ENCODE results near the gene SUN1. TPM values are rescaled to one million over a fixed set of nuclear protein-coding genes. Genes with fewer than 3 reads are reported as not detected.
"Not testable (repeated sequence)": the region's sequence is repeated elsewhere in the genome, so short reads cannot be mapped to it uniquely, and the experiment has no call there.

SUN1 gene
- total RNA-seq, 1 donor from 2014 or later, result 150 TPM

GRCh38 chr7:801940-802381, 30.3 kb upstream of the SUN1 start:
- no peaks in the 10 kb centered on the region for H3K27me3 Mint-ChIP-seq (ENCODE audit: unreplicated experiment)
- H3K9me3 Mint-ChIP-seq (ENCODE audit: unreplicated experiment), result no peaks in the 10 kb centered on the region
- peaks cover 11% of the 10 kb centered on the region for H3K36me3 Mint-ChIP-seq (ENCODE audit: low read depth, unreplicated experiment)
- H3K27ac Mint-ChIP-seq (ENCODE audit: unreplicated experiment), result no peak overlapping the region
- no peak for DNase-seq (ENCODE audit: low spot score)
- no peak overlapping the region for H3K4me3 Mint-ChIP-seq (ENCODE audit: unreplicated experiment)
- H3K4me1 Mint-ChIP-seq (ENCODE audit: unreplicated experiment), result peaks cover 3% of the 10 kb centered on the region
- TF ChIP-seq, protein P1, sequence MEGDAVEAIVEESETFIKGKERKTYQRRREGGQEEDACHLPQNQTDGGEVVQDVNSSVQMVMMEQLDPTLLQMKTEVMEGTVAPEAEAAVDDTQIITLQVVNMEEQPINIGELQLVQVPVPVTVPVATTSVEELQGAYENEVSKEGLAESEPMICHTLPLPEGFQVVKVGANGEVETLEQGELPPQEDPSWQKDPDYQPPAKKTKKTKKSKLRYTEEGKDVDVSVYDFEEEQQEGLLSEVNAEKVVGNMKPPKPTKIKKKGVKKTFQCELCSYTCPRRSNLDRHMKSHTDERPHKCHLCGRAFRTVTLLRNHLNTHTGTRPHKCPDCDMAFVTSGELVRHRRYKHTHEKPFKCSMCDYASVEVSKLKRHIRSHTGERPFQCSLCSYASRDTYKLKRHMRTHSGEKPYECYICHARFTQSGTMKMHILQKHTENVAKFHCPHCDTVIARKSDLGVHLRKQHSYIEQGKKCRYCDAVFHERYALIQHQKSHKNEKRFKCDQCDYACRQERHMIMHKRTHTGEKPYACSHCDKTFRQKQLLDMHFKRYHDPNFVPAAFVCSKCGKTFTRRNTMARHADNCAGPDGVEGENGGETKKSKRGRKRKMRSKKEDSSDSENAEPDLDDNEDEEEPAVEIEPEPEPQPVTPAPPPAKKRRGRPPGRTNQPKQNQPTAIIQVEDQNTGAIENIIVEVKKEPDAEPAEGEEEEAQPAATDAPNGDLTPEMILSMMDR (IDR thresholded peaks at IDR 0.05; ENCODE audit: unreplicated experiment), result no peak

- TF ChIP-seq, protein P1 (IDR thresholded peaks at IDR 0.05; ENCODE audit: unreplicated experiment), result no peak
- H3K9me3 Mint-ChIP-seq (ENCODE audit: unreplicated experiment), result no peaks in the 10 kb centered on the region
- no peak for DNase-seq (ENCODE audit: low spot score)
- H3K27ac Mint-ChIP-seq (ENCODE audit: unreplicated experiment), result peak overlapping the region; percentile 37
- peak overlapping the region; percentile 37 for H3K4me3 Mint-ChIP-seq (ENCODE audit: unreplicated experiment)
- peaks cover 5% of the 10 kb centered on the region for H3K36me3 Mint-ChIP-seq (ENCODE audit: low read depth, unreplicated experiment)
- H3K4me1 Mint-ChIP-seq (ENCODE audit: unreplicated experiment), result peaks cover 3% of the 10 kb centered on the region
- no peaks in the 10 kb centered on the region for H3K27me3 Mint-ChIP-seq (ENCODE audit: unreplicated experiment)
These were observed 29.6 kb upstream of the SUN1 start for GRCh38 chr7:802500-803242.

- Mint-ChIP-seq H3K4me1 (ENCODE audit: unreplicated experiment) (peaks cover 3% of the 10 kb centered on the region), H3K4me3 (ENCODE audit: unreplicated experiment) (no peak overlapping the region), H3K27ac (ENCODE audit: unreplicated experiment) (no peak overlapping the region), H3K9me3 (ENCODE audit: unreplicated experiment) (no peaks in the 10 kb centered on the region), H3K36me3 (ENCODE audit: low read depth, unreplicated experiment) (peaks cover 9% of the 10 kb centered on the region), H3K27me3 (ENCODE audit: unreplicated experiment) (no peaks in the 10 kb centered on the region)
- TF ChIP-seq, protein P1 (IDR thresholded peaks at IDR 0.05; ENCODE audit: unreplicated experiment), result no peak
- DNase-seq (ENCODE audit: low spot score), result no peak
These were observed 29.0 kb upstream of the SUN1 start for GRCh38 chr7:803243-803635.

GRCh38 chr7:803796-804195, 28.5 kb upstream of the SUN1 start:
- H3K36me3 Mint-ChIP-seq (ENCODE audit: low read depth, unreplicated experiment), result peaks cover 12% of the 10 kb centered on the region
- not testable (repeated sequence) for H3K27me3 Mint-ChIP-seq (ENCODE audit: unreplicated experiment); H3K27ac Mint-ChIP-seq (ENCODE audit: unreplicated experiment); H3K4me3 Mint-ChIP-seq (ENCODE audit: unreplicated experiment); DNase-seq (ENCODE audit: low spot score); H3K4me1 Mint-ChIP-seq (ENCODE audit: unreplicated experiment); H3K9me3 Mint-ChIP-seq (ENCODE audit: unreplicated experiment)

GRCh38 chr7:805261-805660, 27.0 kb upstream of the SUN1 start:
- peak overlapping the region; percentile 13 for H3K27ac Mint-ChIP-seq (ENCODE audit: unreplicated experiment)
- no peak for DNase-seq (ENCODE audit: low spot score)

More at GRCh38 chr7:805261-805660, 27.0 kb upstream of the SUN1 start:
- TF ChIP-seq, protein P1 (IDR thresholded peaks at IDR 0.05; ENCODE audit: unreplicated experiment), result no peak
- H3K36me3 Mint-ChIP-seq (ENCODE audit: low read depth, unreplicated experiment), result peaks cover 8% of the 10 kb centered on the region
- H3K9me3 Mint-ChIP-seq (ENCODE audit: unreplicated experiment), result no peaks in the 10 kb centered on the region
- H3K27me3 Mint-ChIP-seq (ENCODE audit: unreplicated experiment), result peaks cover 2% of the 10 kb centered on the region
- peaks cover 3% of the 10 kb centered on the region for H3K4me1 Mint-ChIP-seq (ENCODE audit: unreplicated experiment)
- H3K4me3 Mint-ChIP-seq (ENCODE audit: unreplicated experiment), result no peak overlapping the region

Data from endothelial cell (in vitro differentiated cells).